C4-2B (cell line): Measurements from ENCODE around the gene PALB2.
A peak's percentile ranks its signal among the peaks of the same experiment; 100 is the strongest.

Experiments
- H3K27ac ChIP-seq: fragments of 450-650 bp; 2 replicates; pipeline ENCODE4 v1.5.1; 2017
- CTCF ChIP-seq: fragments of 450-650 bp; conservative IDR thresholded peaks from 2 replicates; pipeline ENCODE4 v1.5.1; 2017; ENCODE audit warnings: mild to moderate bottlenecking
- ZFX ChIP-seq: fragments of 450-650 bp; IDR thresholded peaks from 2 replicates; pipeline ENCODE4 v1.6.1; 2017

PALB2 gene

DNA sequence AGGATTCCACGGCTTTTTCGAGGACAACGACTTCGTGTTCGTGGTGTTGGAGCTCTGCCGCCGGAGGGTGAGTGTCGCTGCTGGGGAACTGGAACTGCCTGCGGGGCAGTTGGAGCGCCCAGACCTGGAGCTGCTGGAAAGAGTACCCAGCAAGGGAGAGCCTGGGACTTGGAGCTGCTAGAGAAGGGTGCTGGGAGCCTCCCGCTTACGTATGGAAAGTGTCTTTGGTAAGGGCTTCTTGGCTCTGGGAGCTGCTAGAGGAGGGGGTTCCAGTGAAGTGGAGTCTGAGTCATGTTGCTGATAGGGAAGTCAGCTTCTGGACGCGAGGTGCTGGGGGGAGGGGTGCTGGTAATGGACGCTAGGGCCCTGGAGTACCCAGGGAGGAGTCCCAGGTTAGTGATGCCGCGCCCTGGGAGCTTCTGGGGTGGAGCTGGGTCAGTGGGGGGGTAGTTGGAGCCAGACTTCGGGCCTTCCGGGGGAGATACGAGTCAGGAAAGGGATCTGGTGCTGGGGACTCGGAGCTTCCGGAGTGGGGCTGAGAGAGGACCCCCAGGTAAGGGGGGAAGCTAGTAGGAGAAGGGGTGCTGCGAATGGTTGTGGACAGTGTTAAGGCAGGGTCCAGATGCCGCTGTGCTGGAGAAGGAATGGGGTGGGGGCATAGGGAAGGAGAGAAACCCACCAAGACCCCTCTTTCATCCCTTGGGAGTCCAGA is 38.3 kb upstream of the PALB2 start:
- no peak for TF ChIP-seq ZFX
- H3K27ac ChIP-seq = peak overlapping the region; percentile 82

- H3K27ac ChIP-seq = peak within 1 kb of the TSS; percentile 82
- no peak for TF ChIP-seq ZFX
- TF ChIP-seq CTCF = no peak; the same call in 1 of the 2 replicates
These were observed 37.5 kb upstream of the PALB2 start, which contains the start of gene PLK1 for GRCh38 chr16:23678430-23679273. PLK1 (plus strand) TSS chr16:23678889; CDS start chr16:23678933, 44 bp downstream.

- no peak overlapping the region for H3K27ac ChIP-seq
- TF ChIP-seq ZFX (no peak), CTCF (no peak)
These were observed 35.9 kb upstream of the PALB2 start for GRCh38 chr16:23676924-23677480.

- H3K27ac ChIP-seq = no peak overlapping the region
- no peak for TF ChIP-seq ZFX
- TF ChIP-seq CTCF = no peak
These were observed 33.0 kb upstream of the PALB2 start for GRCh38 chr16:23673971-23674614.

GRCh38 chr16:23670137-23670776 is 29.1 kb upstream of the PALB2 start:
- TF ChIP-seq ZFX = no peak
- TF ChIP-seq CTCF = no peak
- no peak overlapping the region for H3K27ac ChIP-seq

DNA sequence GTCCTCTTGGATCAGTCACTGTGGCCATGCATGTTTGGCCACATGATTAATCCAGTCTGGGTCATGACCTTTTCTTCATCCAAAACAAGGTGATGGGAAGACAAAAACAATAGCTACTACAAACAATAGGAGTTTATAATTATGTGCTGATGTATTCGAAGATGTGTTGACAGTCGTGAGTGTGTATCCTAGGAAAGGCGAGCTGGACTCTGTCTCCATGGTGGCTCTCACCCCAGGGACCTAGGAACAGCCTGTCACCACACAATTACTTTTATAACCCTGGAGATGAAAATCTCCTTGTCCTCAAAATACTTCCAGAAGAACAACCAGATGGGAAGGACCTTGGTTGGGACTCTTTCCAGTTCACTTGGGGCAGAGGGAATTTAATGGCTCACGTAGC is 27.8 kb upstream of the PALB2 start:
- TF ChIP-seq ZFX (no peak), CTCF (no peak)
- H3K27ac ChIP-seq = no peak overlapping the region

DNA sequence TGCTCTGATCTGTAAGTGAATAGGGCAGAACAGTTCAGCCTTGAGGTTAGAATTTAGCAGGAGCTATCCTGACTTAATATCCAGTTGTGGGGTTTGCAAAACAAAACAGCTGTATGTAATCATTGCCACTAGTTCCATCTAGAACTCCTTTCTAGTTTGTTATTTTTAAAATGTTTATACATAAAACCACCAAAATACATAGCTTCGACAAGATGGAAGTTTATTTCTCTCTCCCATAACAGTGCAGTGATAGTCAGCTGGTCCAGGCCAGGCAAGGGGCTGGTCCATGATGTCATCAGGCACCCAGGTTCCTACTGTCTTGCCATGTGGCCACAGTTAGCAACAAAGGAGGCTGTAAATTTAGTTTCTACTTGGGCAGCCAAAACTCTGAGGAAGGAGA is 27.1 kb upstream of the PALB2 start:
- no peak overlapping the region for H3K27ac ChIP-seq
- TF ChIP-seq ZFX = no peak
- TF ChIP-seq CTCF = no peak
